Hepatic stellate cell (primary cell): ENCODE results near the gene ID1.
"Not testable (repeated sequence)": the region's sequence is repeated elsewhere in the genome, so short reads cannot be mapped to it uniquely, and the experiment has no call there.

Source experiments
- DNase-seq: peaks from one replicate; pipeline ENCODE4 v3.0.0; 2011; ENCODE audit warnings: low spot score

The ID1 gene

DNA sequence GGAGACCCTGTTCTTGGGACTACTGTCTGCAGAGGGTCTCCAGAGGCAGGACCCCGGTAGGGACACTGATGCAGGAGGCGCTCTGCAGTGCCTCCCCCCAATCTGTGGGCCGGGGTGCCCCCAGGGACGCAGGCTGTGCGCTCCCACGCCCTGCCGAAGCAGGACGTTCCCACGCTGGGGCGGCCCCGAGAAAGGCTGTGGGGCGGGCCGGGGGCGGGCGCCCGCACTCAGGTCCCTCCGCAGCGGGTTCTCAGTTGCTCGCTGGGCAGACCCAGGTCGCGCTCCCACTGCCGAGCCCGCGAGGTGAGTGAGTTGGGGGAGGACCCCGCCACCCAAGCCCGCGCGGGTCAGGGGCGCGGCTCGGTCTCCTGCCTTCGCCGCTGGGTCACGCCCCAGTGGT is 32.6 kb downstream of the ID1 start, which contains the start of gene COX4I2:
COX4I2 (plus strand) TSS at position 253 of the 400 bp plus-strand sequence. CDS start 1,106 bp downstream, outside the sequence.
- DNase-seq: no peak

DNA sequence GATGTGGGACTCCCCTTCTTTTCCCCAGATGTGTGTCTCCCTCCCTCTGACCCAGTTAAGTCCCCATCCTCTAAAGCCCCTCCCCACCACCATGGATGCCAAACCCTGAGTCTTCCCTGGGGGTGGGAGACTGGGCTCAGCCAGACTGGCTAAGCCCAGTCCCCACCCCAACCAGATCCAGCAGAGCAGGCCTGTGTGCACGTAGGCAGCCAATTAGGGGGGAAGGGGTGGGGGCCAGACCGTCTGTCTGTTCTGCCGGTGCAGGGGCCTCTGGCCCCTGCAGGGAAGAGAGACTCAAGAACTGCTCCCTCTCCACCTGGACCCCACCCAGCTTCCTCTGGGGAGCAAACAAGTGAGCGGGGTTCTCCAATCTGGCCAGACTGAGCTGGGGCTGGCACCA is 33.2 kb downstream of the ID1 start:
- DNase-seq: no peak

DNA sequence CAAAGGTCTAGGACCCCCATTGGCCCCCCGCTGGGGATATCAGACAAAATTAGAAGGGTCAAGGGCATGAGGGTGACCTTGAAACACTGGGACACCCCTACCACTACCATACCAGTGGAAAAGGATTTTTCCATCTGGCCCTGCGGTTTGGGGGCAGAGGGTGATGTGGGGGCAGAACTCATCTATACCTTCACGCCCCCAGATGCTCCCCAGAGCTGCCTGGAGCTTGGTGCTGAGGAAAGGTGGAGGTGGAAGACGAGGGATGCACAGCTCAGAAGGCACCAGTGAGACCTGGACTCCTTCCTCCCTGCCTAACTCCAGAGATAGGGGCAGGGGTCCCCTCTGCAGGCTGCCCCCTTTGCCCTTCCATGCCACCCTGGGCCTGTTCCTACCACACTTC is 33.7 kb downstream of the ID1 start:
- no peak for DNase-seq

DNA sequence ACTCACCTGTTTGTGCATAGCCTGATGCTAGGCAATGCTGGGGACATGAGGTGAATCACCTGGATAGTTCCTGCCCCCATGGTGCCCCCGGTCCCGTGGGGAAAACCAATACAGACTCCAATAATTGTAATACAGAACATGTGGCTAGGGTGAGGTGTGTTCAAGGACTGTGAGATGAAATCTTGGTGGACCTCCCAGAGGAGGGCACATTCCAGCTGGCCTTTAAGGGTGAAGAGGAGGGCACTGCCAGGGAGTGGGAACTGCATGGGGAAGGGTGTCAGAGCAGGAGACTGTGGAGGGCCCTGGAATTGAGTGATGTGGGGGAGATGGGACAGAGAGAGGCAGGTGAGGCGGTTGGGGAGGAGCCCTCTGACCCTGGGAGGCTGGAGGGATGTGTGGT is 35.2 kb downstream of the ID1 start:
- DNase-seq: no peak

DNA sequence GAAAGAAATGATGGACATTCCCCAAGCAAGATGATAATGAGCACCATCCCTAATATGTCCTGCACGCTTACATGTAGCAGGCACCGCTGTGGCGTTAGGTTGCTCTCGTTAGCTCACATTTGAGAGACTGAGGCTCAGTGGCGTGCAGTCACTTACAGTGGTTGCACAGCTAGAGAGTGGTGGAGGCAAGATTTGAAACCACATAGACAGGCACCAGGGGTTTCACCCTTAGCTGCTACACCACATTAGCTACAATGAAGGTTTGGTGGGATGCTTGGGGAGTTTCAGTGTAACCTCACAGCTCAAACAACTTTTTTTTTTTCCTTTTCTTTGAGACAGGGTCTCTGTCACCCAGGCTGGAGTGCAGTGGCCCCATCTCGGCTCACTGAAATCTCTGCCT is 36.3 kb downstream of the ID1 start:
- DNase-seq: no peak

DNA sequence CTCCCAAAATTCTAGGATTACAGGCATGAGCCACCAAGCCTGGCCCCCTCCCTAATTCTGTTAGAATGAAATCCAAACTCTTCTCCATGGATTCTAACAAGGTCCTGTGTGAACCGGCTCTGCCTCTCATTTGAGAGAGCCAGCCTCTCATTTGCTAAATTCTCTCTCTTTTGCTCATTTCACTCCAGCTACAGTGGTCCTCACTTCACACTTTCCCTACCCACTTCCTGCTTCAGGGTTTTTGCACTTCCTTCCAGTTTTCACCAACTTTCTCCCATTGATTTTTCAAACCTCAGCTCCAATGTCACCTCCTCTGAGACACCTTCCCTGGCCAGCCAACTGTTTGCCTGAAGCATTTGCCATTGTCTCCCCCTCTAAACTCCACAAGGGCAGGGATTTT is 37.7 kb downstream of the ID1 start:
- no peak for DNase-seq

DNA sequence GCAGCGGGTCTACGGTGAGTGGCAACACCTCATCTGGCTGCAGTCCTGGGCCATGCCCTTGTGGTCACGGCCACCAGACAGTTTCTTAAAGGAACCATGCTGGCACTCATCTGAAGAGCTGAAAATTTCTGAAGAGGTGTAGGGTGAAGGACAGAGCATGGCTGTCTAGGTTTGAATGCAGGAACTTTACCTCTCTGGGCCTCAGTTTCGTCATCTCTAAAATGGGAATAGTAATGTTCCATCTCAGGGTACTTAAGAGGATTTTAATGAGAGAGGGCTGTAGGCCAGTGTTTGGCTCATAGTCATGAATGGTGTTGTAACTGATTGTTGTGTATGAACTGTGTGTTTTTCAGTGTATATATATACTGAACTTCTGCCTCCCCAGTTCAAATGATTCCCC is 38.4 kb downstream of the ID1 start:
- no peak for DNase-seq

DNA sequence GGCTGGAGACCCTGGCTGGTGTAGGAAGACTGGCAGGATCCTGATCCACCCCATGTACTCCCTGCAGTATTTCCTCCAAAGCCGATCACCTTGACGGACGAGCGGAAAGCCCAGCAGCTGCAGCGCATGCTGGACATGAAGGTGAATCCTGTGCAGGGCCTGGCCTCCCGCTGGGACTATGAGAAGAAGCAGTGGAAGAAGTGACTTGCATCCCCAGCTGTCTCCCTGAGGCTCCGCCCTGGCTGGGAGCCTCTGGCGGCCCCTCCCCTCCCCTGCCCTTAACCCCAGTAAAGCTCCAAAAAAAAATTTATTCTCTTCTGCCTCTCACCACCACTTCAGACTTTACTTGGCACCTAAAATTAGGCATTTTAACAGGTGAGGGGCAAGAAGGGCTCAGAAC is 39.6 kb downstream of the ID1 start:
- DNase-seq: no peak

DNA sequence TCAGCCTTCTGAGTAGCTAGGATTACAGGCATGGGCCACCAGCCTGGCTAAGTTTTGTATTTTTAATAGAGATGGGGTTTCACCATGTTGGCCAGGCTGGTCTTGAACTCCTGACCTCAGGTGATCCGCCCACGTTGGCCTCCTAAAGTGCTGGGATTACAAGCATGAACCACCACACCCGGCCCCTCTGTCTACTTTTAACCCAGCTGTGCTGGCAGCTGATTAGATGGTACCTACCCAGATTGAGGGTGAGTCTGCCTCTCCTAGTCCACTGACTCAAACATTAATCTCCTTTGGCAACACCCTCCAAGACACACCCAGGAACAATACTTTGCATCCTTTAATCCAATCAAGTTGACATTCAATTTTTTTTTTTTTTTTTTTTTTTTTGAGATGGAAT is 43.0 kb downstream of the ID1 start:
- DNase-seq: not testable (repeated sequence)

DNA sequence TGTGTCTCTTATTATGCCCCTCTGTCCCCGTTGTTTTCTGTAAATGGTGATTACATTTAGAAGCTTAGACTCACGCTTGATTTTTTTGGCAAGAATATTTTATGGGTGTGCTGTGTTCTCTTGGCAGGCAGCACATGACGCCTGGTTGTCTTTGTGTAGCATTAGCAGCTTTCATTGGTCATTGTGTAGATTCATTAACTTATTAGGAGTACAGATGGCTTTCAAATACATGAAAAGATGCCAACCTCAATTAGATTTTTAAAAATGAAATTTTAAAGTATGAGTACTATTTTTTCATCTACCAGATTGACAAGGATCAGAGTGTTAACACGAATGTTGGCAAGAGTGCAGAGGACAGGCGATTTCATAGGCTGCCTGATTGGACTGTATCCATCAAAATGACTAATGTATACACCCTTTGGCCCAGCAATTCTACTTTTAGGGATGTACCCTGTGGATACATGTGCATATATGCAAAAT is 47.9 kb downstream of the ID1 start:
- DNase-seq: no peak

DNA sequence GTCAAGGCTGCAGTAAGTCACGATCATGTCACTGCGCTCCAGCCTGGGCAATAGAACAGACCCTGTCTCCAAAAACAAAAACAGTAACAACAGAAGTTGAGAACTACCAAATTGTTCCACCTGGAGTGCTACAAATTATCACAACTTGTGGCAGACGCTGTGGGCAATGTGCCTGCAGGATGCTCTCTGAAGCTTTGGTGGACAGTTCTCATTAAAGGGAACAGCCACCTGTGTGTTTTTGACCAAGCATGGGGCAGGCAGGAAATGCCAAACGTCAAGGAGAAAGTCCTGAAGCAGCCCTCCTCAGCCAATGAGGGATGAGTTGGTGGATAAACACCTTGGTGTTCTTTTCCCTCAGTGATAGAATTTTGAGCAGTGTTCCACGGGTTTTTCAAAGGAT is 48.5 kb downstream of the ID1 start:
- DNase-seq: no peak

DNA sequence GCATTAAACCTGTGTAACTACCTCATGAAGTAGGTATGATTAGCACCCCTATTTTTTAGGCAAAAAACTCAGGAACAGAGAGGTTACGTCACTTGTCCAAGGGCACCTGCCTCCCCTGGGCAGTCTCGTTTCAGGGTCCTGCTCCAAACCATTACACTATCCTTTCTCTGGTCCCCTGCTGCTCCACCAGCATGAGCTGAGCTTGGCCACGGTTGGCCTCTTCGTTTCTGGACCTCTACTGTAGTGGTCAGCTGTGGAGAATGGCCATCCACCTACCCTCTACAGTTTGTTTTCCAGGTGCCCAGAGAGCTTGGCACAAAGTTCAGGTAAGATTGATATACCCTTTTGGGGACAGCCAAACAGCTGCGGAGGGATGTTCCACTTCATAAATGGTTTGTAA is 49.4 kb downstream of the ID1 start:
- no peak for DNase-seq
